NK-92 (cell line): ENCODE measurements around the gene CCNY.
"Not testable (repeated sequence)": the region's sequence is repeated elsewhere in the genome, so short reads cannot be mapped to it uniquely, and the experiment has no call there.

Experiments
- DNase-seq: peaks from one replicate; lab custom pipeline; 2025; ENCODE audit not compliant: unreplicated experiment; lab: John Stamatoyannopoulos, UW

The CCNY gene

GRCh38 chr10:35400595-35401268 lies 64.4 kb downstream of the CCNY start:
- no peak for DNase-seq

GRCh38 chr10:35403491-35403890 lies 67.2 kb downstream of the CCNY start:
- DNase-seq = not testable (repeated sequence)

GRCh38 chr10:35404077-35404476 lies 67.8 kb downstream of the CCNY start:
- DNase-seq = not testable (repeated sequence)

GRCh38 chr10:35406003-35406630 lies 69.8 kb downstream of the CCNY start:
- not testable (repeated sequence) for DNase-seq

- not testable (repeated sequence) for DNase-seq
Measured at GRCh38 chr10:35407696-35408095, 71.4 kb downstream of the CCNY start.

GRCh38 chr10:35409094-35409582 lies 72.8 kb downstream of the CCNY start:
- DNase-seq = no peak

- no peak for DNase-seq
Measured at GRCh38 chr10:35409808-35410207, 73.5 kb downstream of the CCNY start.

- DNase-seq = no peak
Measured at GRCh38 chr10:35412003-35412723, 75.9 kb downstream of the CCNY start.

GRCh38 chr10:35412900-35413491 lies 76.7 kb downstream of the CCNY start:
- no peak for DNase-seq

- no peak for DNase-seq
Measured at GRCh38 chr10:35413985-35414861, 77.9 kb downstream of the CCNY start.

GRCh38 chr10:35415505-35415904 lies 79.2 kb downstream of the CCNY start:
- DNase-seq = no peak

- DNase-seq = no peak
Measured at GRCh38 chr10:35416619-35417312, 80.5 kb downstream of the CCNY start.

GRCh38 chr10:35417313-35417625 lies 81.0 kb downstream of the CCNY start:
- no peak for DNase-seq

- no peak for DNase-seq
Measured at GRCh38 chr10:35417795-35418194, 81.5 kb downstream of the CCNY start.

- not testable (repeated sequence) for DNase-seq
Measured at GRCh38 chr10:35418580-35418979, 82.3 kb downstream of the CCNY start.

- DNase-seq = no peak
Measured at GRCh38 chr10:35420044-35420443, 83.7 kb downstream of the CCNY start.

- no peak for DNase-seq
Measured at GRCh38 chr10:35420827-35421552, 84.7 kb downstream of the CCNY start.

- DNase-seq = no peak
Measured at GRCh38 chr10:35421553-35422178, 85.4 kb downstream of the CCNY start.

GRCh38 chr10:35422228-35422627 lies 85.9 kb downstream of the CCNY start:
- DNase-seq = no peak
